ENCODE measurements around the gene AUTS2. TPM values are rescaled to one million over a fixed set of nuclear protein-coding genes. Genes with fewer than 3 reads are reported as not detected.

Gene AUTS2
- total and polyA plus RNA-seq, 2 experiments from 2014 or later, result 32.0 to 91.0 TPM

- no peaks in the 10 kb centered on the region for H3K27me3 Mint-ChIP-seq (ENCODE audit: insufficient read depth, low read depth, poor library complexity)
- TF ChIP-seq CTCF (conservative IDR thresholded peaks at IDR 0.05; ENCODE audit: low read depth in 2 of 2) (no peak), NANOG (IDR thresholded peaks at IDR 0.05; ENCODE audit: borderline replicate concordance) (no peak), STAT1 (IDR thresholded peaks at IDR 0.05; ENCODE audit: unreplicated experiment) (no peak), EZH2phosphoT487 (IDR thresholded peaks at IDR 0.05; ENCODE audit: unreplicated experiment) (no peak), POLR2AphosphoS5 (IDR thresholded peaks at IDR 0.05; ENCODE audit: low read depth) (no peak), ZNF462 (CRISPR knock-in tag; IDR thresholded peaks at IDR 0.05) (no peak), ZNF114 (CRISPR knock-in tag; IDR thresholded peaks at IDR 0.05) (no peak), ETS1 (IDR thresholded peaks at IDR 0.05) (no peak), JUNB (IDR thresholded peaks at IDR 0.05; ENCODE audit: unreplicated experiment) (no peak), ZNF331 (CRISPR knock-in tag; IDR thresholded peaks at IDR 0.05; ENCODE audit: low read depth) (no peak), EZH2 (IDR thresholded peaks at IDR 0.05; ENCODE audit: low read depth, unreplicated experiment) (no peak), REST (IDR thresholded peaks at IDR 0.05; ENCODE audit: unreplicated experiment) (no peak), CREB1 (CRISPR knock-in tag; IDR thresholded peaks at IDR 0.05; ENCODE audit: low read depth) (no peak)
- H3F3A ChIP-seq (replicated peaks; ENCODE audit: low read depth), result no peaks in the 10 kb centered on the region
- H4K20me1 ChIP-seq (replicated peaks; ENCODE audit: insufficient read depth), result no peaks in the 10 kb centered on the region
- no peak overlapping the region for H3K27ac ChIP-seq (ENCODE audit: low read depth)
- H3K4me2 ChIP-seq, result no peak overlapping the region
- H3K36me3 ChIP-seq (ENCODE audit: insufficient read depth), result no peaks in the 10 kb centered on the region
- H3K79me2 ChIP-seq (replicated peaks; ENCODE audit: insufficient read depth), result no peaks in the 10 kb centered on the region
- H3K9me2 ChIP-seq (ENCODE audit: insufficient read depth), result 0 out of 2 replicates have a peak, but pooled peaks cover 5% of the 10 kb centered on the region
- peaks cover 4% of the 10 kb centered on the region; the same call in 2 of the 3 replicates for H3K9me3 Mint-ChIP-seq
- no peak overlapping the region for H3K4me3 ChIP-seq
- DNase-seq (ENCODE audit: low spot score) (no peak), ATAC-seq (no peak)
- no peaks in the 10 kb centered on the region for H3K4me1 ChIP-seq (ENCODE audit: insufficient read depth)
- peaks cover 4% of the 10 kb centered on the region for H3K4me1 Mint-ChIP-seq
- H3K4me3 Mint-ChIP-seq, result no peak overlapping the region
- no peaks in the 10 kb centered on the region for H3K27me3 ChIP-seq (ENCODE audit: insufficient read depth)
- H2AFZ ChIP-seq, result no peak overlapping the region
- no peak overlapping the region for H3K27ac Mint-ChIP-seq
- H3K36me3 Mint-ChIP-seq (ENCODE audit: low read depth), result no peaks in the 10 kb centered on the region
Measured at GRCh38 chr7:70487428-70487827, 889.2 kb downstream of the AUTS2 start.

All from GM23338 (cell line).